SW480 (cell line): Measurements from ENCODE around the gene TCFL5.
A peak's percentile ranks its signal among the peaks of the same experiment; 100 is the strongest.

ENCODE experiments used
- DNase-seq: peaks from one replicate; pipeline ENCODE4 v3.0.0-alpha.2; 2016; ENCODE audit warnings: low spot score

Gene TCFL5

DNA sequence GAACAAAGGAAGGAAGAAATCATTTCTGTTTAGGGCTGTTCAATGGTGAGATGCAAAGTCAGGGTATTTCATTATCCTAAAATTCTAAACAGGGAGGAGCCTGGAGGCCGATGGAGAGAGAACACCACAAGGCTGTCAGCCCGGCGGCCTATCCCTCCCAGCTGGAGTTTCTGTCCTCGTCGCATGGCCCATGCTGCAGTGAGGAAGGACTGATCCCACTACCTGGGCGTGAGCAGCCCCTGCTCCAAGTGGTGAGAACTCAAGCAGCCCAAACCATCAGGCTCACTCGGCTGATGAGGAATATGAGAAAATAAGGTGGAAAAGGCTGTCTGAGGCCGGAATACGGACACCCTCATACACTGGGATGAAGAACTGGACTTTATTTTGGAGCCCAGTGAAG, 33.9 kb upstream of the TCFL5 start:
- DNase-seq: no peak

DNA sequence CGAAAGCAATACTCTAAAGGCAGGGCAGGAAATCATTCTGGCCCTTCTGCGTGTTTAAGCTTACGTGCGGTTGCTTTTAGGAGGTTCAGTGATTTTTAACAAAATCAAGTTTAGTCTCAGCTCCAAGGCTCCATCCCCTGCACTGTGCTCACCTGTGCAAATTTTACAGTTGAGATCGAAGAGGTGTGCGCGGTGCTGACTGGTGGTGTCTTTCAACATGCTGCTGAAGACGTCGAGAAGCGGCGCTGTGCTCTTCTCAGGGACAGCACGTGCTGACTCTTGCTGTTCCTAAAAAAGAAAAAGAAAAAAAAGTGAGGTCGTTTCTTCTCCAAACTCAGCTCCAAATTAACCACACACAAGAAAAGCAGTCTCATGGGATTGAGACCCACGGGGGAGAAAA, 32.6 kb upstream of the TCFL5 start:
- DNase-seq: no peak

DNA sequence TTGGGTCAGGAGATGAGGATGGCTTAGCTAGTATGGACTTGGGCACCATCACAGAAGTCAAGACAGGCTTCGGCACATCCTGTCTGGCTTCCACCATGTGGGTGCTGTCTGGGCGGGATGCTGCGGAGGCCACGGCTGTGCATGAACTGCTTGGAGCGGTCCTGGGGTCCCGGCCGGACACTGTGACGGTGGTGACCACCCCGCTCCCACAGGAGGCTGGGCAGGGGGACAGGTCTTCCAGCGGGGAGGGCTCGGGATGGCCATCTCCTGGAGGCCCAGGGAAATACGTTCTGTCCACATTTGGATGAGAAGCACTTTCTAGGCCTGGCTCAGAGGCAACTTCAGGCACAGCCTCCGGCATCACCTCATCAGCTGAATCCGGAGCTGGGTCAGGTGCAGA, 32.1 kb upstream of the TCFL5 start:
- no peak for DNase-seq

DNA sequence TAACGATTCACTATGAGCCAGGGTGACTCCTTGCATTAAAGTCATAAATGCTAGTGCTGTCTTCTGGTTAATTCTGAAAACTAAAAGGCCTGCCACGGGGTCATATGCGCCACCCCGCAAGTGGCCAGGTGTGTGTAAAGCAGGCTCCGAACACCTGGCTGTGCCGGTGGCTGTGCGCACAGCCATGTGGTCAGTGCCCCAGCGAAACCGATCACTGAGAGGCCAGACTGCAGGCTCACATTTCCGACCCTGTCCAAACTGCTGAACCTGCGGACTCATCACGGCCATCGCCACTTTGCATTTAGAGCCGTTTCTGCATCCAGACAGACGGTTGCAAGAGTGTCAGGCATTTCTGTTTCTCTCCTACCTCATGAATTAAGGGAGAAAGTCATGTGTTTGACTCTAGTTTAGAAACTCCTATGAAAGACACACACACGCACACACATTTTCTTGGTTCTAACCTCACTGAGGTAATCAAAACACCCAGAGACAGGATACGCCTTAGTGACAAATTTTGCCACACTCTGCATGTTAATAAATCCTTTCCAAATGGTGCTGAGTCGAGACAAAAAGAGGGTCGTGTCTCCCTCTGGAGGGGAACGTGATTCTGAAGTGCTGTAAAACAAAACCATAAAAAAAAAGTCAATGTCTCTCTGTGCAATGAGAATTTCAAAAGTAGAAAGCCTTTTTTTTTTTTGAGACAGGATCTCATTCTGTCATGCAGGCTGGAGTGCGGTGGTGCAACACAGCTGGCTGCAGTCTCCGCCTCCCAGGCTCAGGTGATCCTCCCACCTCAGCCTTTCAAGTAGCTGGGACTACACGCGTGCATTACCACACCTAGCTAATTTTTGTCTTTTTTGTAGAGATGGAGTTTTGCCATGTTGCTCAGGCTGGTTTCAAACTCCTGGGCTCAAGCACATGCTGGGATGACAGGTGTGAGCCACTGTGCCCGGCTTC, 31.0 kb upstream of the TCFL5 start:
- DNase-seq: no peak

DNA sequence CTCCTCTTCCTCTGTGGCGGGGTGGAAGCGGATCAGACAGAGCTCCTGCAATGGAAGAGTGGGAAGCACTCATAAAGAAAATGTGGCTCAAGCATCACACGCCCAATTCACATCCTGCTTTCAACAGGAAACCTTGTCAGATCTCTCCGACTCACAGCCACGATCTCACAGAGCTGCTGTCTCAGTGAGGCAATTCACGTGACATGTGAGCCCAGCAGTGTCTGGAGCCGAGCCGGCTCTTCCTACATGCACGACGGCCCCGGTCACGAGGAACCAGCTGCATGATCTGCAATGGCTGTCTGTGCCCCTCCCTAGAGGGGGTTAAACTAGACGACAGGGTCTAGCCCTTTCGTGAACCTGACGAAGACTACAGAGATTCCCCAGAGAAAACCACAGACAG, 29.5 kb upstream of the TCFL5 start:
- DNase-seq: no peak

DNA sequence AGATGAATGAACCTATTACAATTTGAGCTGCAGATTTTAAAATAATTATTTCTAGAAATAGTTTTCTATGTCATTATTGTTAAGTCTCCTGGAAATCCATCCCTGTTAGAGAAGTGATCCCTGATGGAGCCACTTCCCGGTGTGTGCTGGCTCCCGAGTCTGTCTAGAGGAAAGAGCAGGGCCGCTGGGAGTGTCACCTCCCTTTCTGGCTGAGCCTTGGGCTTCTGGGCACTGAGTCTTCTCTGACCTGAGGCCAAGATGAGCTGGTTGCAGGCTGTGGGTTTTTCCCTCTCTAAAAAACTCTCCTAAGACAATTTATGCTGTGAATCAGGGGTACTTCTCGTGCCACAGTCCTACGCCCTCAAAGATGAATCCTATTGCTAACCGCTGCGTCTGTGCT, 28.8 kb upstream of the TCFL5 start:
- DNase-seq: no peak

DNA sequence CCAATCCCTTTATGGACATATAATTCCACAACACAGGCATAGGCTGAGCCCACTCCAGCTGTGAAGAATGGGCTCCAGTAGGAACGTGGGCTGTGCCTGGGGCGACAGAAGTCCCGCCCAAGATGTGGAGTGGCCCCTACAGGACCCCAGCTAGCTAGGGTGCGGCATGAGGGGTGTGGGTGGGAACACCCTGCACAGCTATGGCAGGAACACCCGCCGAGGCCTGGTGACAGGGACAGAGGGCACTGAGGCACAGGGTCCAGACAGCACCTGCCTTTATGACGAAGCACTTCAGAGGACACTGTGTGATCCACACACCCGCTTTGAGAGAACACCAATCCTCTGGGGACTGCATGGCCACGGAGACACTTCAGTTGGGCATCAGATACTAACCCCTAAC, 28.2 kb upstream of the TCFL5 start:
- DNase-seq: no peak

DNA sequence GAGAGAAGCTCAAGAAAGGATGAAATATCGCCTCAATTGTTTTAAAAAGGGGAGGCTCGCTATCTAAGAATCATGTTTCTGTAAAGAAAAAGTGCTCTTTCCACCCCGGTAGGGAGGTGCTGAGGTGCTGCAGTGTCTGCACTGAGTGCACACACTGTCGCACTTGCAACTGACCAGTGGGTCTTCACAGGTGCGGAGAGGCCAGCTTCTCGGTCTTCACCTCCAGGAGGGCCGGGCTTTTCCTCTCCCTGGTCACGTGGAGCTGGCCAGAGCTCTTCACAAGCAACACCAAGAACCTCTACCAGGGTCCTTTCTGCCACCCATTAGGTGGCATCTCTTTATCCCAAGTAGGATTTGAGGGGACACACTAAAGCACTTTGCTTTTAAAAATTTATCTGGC, 27.8 kb upstream of the TCFL5 start:
- DNase-seq: no peak

DNA sequence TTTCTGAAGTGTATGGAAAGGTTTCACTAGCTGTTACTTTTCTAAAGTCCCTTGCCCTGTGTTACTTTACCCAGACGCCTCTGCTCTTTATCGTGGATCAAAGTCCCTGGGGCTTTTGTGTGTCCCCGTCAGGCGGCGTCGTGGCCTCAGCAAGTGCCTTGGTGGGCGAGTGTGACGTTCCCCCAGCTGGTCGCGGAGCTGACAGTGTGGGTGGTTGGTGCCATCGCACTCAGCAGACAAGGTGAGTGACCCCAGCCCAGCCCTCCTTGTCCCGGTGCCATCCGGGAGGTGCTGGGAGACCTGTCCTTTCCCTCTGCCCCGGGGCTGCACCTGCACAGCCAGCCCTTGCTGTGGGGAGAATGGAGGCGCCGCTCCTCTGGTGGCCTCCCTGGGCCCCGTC, 27.3 kb upstream of the TCFL5 start:
- DNase-seq: no peak

DNA sequence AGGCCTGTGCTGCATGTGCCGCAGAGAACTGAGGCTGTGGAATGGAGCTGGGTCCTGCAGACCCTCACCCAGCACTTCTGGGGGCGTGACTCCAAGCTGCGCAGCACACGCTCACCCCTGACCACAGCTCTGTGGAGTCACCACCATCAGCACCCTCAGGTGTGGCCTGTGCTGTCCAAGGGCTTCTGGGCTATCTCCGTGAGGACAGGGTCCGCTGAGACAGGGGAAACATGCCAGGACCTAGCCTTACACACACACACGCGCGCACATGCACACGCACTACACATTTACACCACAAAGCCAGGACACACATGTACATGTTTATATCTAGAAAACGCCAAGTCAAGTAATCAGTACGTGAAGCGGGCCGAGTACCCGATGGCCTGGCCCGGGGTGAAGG, 26.8 kb upstream of the TCFL5 start:
- DNase-seq: no peak

DNA sequence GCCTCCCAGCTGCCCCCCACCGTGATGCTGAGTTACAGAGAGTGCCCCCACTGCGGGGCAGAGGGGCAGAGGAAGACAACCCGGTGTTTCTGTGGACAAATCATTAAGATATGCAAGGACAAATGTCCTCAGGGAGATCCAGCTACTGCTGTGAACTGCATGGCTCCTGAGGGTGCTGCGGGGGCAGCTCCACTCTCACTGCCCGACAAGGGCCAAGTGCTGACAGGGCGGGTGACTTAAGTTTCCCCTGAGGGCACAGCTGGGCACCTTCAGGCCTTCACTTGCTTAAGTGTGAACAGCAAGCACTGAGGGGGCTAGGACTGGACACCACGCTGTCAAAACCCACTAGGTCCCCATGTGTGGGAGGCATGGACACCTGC, 26.2 kb upstream of the TCFL5 start:
- no peak for DNase-seq

DNA sequence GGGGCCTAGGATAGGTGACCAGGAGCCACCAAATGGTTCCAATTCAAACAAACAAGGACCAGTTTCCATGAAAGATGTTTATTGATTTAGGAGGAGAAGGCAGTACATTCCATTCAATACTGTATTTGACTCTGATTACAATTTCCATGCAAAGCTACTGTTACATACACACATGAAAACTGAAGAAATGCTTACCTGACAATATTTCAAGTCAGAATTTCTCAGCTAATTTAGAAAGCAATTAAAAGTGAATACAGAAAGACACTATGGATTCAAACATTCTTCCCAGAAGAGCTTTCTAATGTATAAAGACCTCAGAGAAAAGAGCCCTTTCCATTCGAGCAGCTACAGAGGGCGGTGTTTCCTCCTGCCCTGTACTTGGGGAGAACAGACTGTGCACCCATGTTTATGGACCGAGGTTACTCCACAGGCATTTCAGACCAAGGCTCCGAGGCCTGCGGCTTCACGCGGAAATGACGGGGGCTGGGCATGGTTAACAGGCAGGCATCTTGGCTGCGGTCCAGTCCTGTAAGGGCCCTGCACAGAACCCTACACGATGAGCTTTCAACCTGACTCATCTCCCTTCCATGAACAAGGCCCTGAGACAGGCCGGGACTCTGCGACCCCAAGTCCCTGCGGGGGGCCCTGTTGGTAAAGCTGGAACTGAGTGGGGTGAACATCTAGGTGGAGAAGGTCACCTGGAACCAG, 25.7 kb upstream of the TCFL5 start:
- DNase-seq: peak; percentile 91

DNA sequence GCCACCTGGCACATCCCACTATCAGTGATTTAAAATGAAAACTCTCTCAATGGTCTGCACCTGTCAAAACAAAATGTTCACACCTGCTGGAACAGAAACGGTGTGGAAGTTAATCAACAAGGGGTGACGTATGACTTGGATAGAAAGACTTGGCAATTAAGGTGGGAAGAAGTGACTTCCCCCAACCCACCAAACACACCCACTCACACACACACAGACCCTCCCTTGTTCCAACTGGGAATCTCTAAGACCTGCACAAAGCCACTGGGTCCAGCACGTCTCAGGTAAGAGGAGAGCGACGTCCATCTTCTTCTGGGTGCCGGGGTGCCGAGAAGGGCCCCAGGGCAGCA, 25.1 kb upstream of the TCFL5 start:
- DNase-seq: no peak

DNA sequence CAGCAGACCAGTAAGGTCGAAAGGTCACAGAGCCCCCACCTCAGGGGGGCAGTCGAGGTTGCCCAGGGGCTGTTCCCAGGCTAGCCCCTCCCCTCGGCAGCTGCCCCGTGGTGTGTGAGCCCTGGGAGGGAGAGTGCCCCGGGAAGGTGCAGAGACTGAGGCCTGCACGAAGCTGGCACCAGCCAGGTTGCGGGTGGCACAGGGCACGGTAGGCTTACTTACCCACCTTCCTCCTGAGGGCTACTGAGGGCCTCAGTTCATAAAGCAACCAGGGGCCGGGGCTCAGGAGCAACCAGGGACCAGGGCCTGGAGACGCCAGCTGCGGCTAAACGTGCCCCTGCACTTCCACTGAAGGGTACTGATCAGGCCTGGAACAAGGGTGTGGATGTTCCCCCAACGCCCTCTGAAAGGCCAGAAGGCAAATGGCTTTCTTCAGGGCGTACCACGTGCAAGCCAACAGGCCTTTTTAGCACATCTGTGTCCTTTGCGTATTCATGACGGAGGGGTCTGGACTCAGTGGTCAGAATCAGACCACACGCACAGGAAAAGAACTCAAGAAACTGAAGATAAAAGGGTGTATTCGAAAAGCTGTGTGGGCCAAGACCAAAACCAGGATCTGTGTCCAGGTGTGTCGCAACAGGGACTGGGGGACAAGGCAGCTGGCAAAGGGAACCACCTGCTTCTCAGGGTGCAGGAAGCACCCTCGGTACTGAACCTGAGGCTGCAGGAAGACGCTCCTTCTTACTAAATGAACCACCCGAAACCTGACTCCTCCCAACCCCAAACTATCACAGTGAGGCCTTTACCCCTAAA, 24.5 kb upstream of the TCFL5 start:
- no peak for DNase-seq

DNA sequence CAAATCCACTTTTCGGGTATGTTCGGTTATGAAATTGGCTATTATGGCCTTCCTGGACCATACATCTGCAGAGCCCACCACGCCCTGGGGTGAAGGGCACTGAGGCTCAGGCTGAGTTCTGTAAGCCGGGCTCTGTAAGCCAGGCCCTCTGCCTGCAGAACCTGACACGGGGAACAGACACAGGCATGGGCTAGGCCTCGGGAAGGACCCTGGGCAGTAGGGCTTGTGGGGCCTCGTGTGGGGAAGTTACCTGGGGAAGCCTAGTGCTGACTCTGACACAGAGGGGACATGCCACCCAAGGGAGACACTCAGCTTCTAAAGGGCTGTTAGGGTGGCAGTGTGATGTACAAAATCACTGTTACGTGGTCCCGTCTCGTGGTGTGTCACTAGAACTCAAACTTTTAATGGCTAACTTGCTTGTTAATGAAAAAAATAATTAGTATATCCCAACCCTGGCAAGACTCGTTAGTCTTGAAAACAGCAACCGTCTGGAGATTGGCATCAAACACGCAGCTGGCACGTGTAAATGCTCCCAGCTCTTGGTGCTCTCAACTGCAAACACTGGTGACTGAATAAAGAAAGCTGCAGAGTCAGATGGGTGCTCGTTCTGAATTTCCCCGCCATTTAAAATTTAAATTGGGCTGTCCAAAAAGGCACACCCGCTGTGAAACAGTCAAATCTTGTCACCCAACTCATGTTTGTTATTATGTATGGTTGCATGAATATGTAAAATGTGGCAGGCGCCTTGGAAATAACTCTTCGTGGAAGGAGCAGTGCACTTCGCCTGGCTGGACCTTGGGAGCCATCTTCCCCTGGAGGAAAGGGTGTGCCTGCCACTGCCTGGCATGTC, 23.6 kb upstream of the TCFL5 start:
- no peak for DNase-seq

DNA sequence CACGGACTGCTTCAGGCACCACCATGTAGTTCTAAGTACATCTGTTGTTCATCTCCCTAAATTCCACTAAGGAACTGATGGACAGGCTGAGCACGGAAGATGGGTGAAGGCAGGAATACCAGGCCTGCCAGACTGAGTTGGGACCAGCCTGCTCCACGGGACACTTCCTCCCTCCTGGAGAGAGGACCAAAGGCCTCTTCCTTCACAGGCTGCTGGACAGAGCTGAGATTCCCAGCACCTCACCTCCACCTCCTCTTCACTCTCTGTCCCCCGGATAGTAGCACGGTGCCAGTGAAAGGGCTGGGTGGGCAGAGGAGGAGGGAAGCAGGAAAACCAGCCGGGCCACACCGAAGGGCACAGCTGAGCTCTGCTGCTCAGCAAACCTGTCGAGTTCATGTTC, 22.9 kb upstream of the TCFL5 start:
- DNase-seq: no peak

DNA sequence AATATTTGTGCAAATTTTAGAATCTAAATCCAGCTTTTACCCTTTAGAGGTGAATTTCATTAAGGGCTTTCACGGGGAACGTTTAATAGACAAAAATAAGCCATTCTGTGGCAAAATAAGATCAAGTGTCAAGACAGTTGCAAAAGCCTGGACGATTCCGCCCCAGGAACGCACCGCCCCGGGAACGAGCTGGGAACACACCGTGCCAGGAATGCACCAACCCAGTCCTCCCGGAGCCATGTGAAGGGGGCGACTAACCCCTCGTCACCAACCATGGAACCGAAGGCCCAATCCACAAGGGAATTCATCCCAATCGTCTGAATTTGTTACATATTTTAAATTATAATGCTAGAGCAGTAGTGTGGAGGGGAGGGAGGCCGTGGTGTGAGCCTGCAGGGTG, 20.8 kb upstream of the TCFL5 start:
- no peak for DNase-seq

DNA sequence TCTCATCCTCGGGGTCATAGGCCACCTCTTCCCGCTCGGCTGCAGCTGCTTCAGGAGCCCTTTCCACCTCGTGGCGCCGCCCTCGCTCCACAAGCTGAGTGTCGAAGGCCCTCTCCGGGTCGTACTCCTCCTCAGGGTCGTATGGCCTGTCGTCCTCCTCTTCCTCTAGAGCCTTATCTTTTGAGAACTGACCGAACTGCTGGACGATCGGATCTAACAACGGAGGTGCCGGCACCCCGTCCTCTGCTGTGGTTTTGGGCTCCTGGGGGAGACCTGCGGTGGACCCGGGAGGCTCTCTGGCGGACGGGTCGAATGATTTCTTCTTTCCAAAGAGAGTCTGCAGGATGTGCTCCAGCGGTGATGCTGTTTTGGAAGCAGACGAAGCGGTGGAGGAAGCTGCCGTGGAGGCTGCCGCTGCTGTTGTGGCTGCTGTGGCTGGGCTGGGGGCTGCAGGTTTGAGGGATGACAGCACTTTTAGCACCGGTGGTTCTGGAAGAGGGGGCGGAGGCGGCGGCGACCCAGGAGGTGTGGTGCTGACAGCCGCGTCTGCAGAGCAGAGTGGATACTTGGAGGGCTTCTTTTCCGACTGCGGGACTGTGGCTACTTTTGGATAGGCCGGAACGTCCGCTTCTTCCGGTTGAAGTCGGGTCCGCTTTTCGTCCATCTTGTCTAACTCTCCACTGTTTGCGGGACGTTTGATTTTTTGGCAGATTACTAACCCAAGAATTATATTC, 20.2 kb upstream of the TCFL5 start:
- DNase-seq: no peak

DNA sequence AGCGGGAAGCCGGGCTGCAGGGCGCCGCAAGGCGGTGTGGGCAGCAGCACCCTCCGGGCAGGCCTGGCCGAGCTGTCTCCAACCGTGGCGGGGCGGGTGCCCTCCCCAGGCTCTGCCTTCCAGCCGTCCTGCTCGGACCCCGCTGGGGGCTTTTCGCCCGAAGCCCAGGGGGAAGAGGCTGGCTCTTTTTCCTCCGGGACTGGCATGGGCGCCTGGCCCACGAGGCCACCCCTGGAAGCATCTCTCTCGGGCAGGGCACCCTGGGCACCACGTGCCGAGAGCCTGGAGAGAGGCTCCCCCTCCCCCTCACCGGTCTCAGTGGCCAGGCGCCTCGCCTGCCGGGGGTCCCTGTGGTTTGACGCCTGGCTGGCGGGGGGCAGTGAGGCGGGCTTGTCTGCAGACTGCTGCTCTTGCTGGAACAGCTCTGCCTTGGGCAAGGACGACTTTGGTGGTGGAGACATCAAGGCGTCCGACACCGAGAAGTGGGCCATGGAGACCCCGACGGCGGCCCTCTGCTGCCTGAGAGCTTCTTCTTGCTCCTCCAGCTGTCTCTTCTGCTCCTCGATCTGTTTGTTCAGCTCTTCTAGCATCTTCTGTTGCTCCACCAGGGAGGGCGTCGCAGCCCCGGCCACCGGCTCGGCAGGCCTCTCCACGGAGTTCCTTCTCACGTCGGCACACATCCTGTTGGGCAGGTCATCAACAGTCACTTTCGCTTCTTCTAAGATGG, 19.5 kb upstream of the TCFL5 start:
- no peak for DNase-seq

DNA sequence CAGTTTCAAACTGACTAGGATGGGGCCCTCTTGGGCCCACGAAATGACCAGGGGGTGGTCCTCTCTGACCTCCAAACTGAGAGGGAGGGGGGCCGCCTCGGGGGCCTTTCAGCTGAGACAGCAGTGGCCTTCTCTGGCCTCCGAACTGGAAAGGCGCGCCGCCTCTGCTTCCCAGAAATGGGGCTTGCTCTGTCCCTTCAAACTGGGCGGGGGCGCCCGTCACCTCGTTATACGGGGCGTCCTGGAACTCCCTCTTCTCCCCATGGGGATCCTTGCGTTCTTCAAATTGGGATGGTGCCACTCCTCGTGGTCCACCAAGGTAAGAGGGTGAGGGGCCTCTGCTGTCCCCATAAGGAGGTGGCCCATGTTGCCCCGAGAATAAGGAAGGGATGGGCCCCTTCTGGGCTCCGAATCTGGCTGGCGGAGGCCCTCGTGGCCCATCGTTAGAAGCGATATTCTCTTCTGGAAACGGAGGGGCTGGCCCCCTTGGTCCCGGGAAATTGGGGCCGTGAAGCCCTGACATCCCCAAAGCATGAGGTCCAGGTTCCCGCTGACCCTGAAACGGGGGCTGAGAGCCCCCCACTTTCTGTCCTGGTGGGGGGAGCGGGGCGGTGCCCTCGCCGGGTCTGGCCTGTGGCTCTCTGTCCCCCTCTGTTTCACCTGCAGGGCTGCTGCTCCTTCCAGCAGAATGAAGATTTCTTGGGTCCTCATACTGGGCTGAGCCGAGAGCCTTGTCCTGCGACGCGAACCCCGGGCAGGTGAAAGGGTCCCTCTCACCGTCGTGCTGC, 18.7 kb upstream of the TCFL5 start:
- no peak for DNase-seq
